HCT116 (cell line): ENCODE measurements around the gene FOXP1. TPM values are rescaled to one million over a fixed set of nuclear protein-coding genes. Genes with fewer than 3 reads are reported as not detected.

Experiments used
- ATAC-seq: fragments of 200-7000 bp; cut with Tn5 transposase; 2 replicates; pipeline ENCODE4 v1.9.1; 2020; ENCODE audit warnings: mild to moderate bottlenecking, moderate library complexity
- BruUV-seq: library from RNA; stranded (reverse); fragments of 400-500 nt; replicated peaks from 2 replicates; lab custom pipeline; 2021; lab: Mats Ljungman, UMichigan
- CTCF ChIA-PET: fragments of 300-600 bp; sonication (Branson Sonifier 250); formaldehyde crosslinking; loops from one replicate; lab custom pipeline; 2021; ENCODE audit warnings: antibody characterized with exemption; lab: Charles Lee
- POLR2A ChIA-PET: fragments of 300-600, 350-600 bp; sonication (Branson Sonifier 250); formaldehyde crosslinking; loops from one replicate; lab custom pipeline; 2021; ENCODE audit warnings: antibody characterized with exemption; lab: Charles Lee
- RAD21 ChIA-PET, 2 experiments: fragments of 300-600 bp; sonication (Branson Sonifier 250); formaldehyde crosslinking; loops; one replicate each; lab custom pipeline; 2023; ENCODE audit warnings: low total read pairs in 2 of 2; ENCODE audit not compliant: uncharacterized antibody in 2 of 2, unreplicated experiment in 2 of 2, low non-redundant PET in 1 of 2; lab: Charles Lee
- DNase-seq: peaks from one replicate; pipeline ENCODE4 v3.0.0-alpha.2; 2010; ENCODE audit warnings: low read depth, low spot score
- H2AFZ ChIP-seq: fragments of 200-600 bp; shearing (Covaris generic), sonication (generic); 2 replicates; pipeline ENCODE4 v1.6.1; 2017; ENCODE audit warnings: low read depth, mixed run types, mixed read lengths, antibody characterized with exemption, low read length; ENCODE audit not compliant: poor library complexity, severe bottlenecking
- H3K27ac ChIP-seq: 2 replicates; pipeline ENCODE4 v1.5.1; 2012; ENCODE audit warnings: low read depth, low read length
- H3K27me3 ChIP-seq: fragments of 200-600 bp; sonication (generic); 2 replicates; pipeline ENCODE4 v1.6.1; 2016; ENCODE audit warnings: mixed run types, low read length, mixed read lengths; ENCODE audit not compliant: insufficient read depth
- H3K36me3 ChIP-seq, 2 experiments: fragments of 200-500 bp in 1 of 2; fragments of 200-600 bp in 1 of 2; sonication (Bioruptor generic) in 1 of 2; sonication (generic) in 1 of 2; 2 replicates each; pipeline versions ENCODE4 v1.5.1 to v1.6.1; 2014 to 2016; ENCODE audit warnings: low read length in 2 of 2, inconsistent platforms in 1 of 2, mixed read lengths in 1 of 2, mixed run types in 1 of 2; ENCODE audit not compliant: insufficient read depth in 2 of 2, control insufficient read depth in 1 of 2
- H3K4me1 ChIP-seq, 2 experiments: fragments of 200-600 bp in 1 of 2; sonication (generic) in 1 of 2; 2 replicates each; pipeline versions ENCODE4 v1.5.1 to v1.6.1; 2012 to 2017; ENCODE audit warnings: low read length in 2 of 2, inconsistent platforms in 1 of 2, mild to moderate bottlenecking in 1 of 2, mixed read lengths in 1 of 2, mixed run types in 1 of 2, moderate library complexity in 1 of 2; ENCODE audit not compliant: insufficient read depth in 2 of 2, control insufficient read depth in 1 of 2
- H3K4me2 ChIP-seq: fragments of 200-600 bp; sonication (generic); 2 replicates; pipeline ENCODE4 v1.6.1; 2017; ENCODE audit warnings: mixed run types, low read length, mixed read lengths
- H3K4me3 ChIP-seq, 2 experiments: fragments of 200-600 bp in 1 of 2; sonication (generic) in 1 of 2; replicated peaks in 1 of 2; 2 replicates each; pipeline ENCODE4 v1.5.1; 2011 to 2016; ENCODE audit warnings: low read length in 2 of 2, control low read depth in 1 of 2, low read depth in 1 of 2, mild to moderate bottlenecking in 1 of 2, mixed read lengths in 1 of 2, mixed run types in 1 of 2
- H3K79me2 ChIP-seq: fragments of 200-600 bp; sonication (generic); 2 replicates; pipeline ENCODE4 v1.6.1; 2017; ENCODE audit warnings: mild to moderate bottlenecking, mixed run types, low read length, moderate library complexity, mixed read lengths; ENCODE audit not compliant: insufficient read depth
- H3K9ac ChIP-seq: fragments of 200-600 bp; sonication (generic); 2 replicates; pipeline ENCODE4 v1.6.1; 2016; ENCODE audit warnings: low read length, mixed read lengths
- H3K9me2 ChIP-seq: fragments of 200-600 bp; sonication (generic), shearing (Covaris generic); 2 replicates; pipeline ENCODE4 v1.6.1; 2017; ENCODE audit warnings: mixed run types, mild to moderate bottlenecking, moderate library complexity; ENCODE audit not compliant: insufficient read depth
- H3K9me3 ChIP-seq, 2 experiments: fragments of 200-500 bp in 1 of 2; fragments of 200-600 bp in 1 of 2; sonication (Bioruptor generic) in 1 of 2; sonication (generic) in 1 of 2; 2 replicates each; pipeline ENCODE4 v1.6.1; 2014 to 2017; ENCODE audit warnings: low read length in 2 of 2, mixed read lengths in 2 of 2, inconsistent platforms in 1 of 2, low read depth in 1 of 2, mild to moderate bottlenecking in 1 of 2, mixed run types in 1 of 2, moderate library complexity in 1 of 2; ENCODE audit not compliant: control insufficient read depth in 1 of 2, insufficient read depth in 1 of 2
- H4K20me1 ChIP-seq: fragments of 200-600 bp; sonication (generic), shearing (Covaris generic); 2 replicates; pipeline ENCODE4 v1.6.1; 2017; ENCODE audit warnings: mixed run types, mild to moderate bottlenecking, moderate library complexity; ENCODE audit not compliant: insufficient read depth
- CBX3 ChIP-seq: IDR thresholded peaks from 2 replicates; pipeline ENCODE4 v1.6.1; 2012; ENCODE audit warnings: low read depth
- CEBPB ChIP-seq: IDR thresholded peaks from 2 replicates; pipeline ENCODE4 v1.6.1; 2012; ENCODE audit warnings: low read depth
- EZH2 ChIP-seq: fragments of 200-600 bp; sonication (generic); IDR thresholded peaks from 2 replicates; pipeline ENCODE4 v1.6.1; 2017; ENCODE audit warnings: antibody characterized with exemption, mixed run types
- EZH2phosphoT487 ChIP-seq: fragments of 200-600 bp; IDR thresholded peaks from 2 replicates; pipeline ENCODE4 v1.6.1; 2018; ENCODE audit warnings: antibody characterized with exemption, borderline replicate concordance
- MAX ChIP-seq: IDR thresholded peaks from 2 replicates; pipeline ENCODE4 v1.6.1; 2012
- POLR2AphosphoS5 ChIP-seq: IDR thresholded peaks from 2 replicates; pipeline ENCODE4 v1.6.1; 2011; ENCODE audit warnings: mild to moderate bottlenecking, low read depth, low read length, moderate library complexity
- REST ChIP-seq: IDR thresholded peaks from 2 replicates; pipeline ENCODE4 v1.6.1; 2012; ENCODE audit warnings: low read depth
- SIN3A ChIP-seq: IDR thresholded peaks from 2 replicates; pipeline ENCODE4 v1.6.1; 2012; ENCODE audit warnings: low read depth
- SP1 ChIP-seq: IDR thresholded peaks from 2 replicates; pipeline ENCODE4 v1.6.1; 2012; ENCODE audit warnings: low read depth
- SRF ChIP-seq: IDR thresholded peaks from 2 replicates; pipeline ENCODE4 v1.6.1; 2012; ENCODE audit warnings: low read depth
- YY1 ChIP-seq: IDR thresholded peaks from 2 replicates; pipeline ENCODE4 v1.6.1; 2011; ENCODE audit warnings: low read length, low read depth, moderate library complexity, mild to moderate bottlenecking; ENCODE audit not compliant: insufficient replicate concordance; ENCODE audit errors: extremely low read depth
- ZBTB33 ChIP-seq: IDR thresholded peaks from 2 replicates; pipeline ENCODE4 v1.6.1; 2011; ENCODE audit warnings: mild to moderate bottlenecking, low read length, moderate library complexity; ENCODE audit not compliant: insufficient replicate concordance; ENCODE audit errors: extremely low read depth
- ZNF274 ChIP-seq: fragments of 200-500 bp; sonication (Bioruptor generic); IDR thresholded peaks from 2 replicates; pipeline ENCODE4 v1.6.1; 2014; ENCODE audit warnings: mild to moderate bottlenecking, low read depth, low read length, inconsistent platforms
- intact Hi-C: fragments of 100-400 bp; cut with micrococcal nuclease; formaldehyde crosslinking; loops from 2 replicates; pipeline ENCODE4 v1.10.0; 2022
- total RNA-seq: library from RNA; stranded (reverse); gene quantifications from one replicate; pipeline ENCODE4 v1.2.1, GENCODE V29; 2021; ENCODE audit not compliant: unreplicated experiment

FOXP1 gene
- total RNA-seq, 1 experiment from 2014 or later: 11.4 TPM

- TF ChIP-seq YY1 (no peak), ZNF274 (no peak), CBX3 (no peak), EZH2phosphoT487 (no peak), CEBPB (no peak), POLR2AphosphoS5 (no peak), SIN3A (no peak), SP1 (no peak), MAX (no peak), ZBTB33 (no peak), EZH2 (no peak), SRF (no peak), REST (no peak)
- ChIA-PET CTCF (no interaction called here), RAD21 (no interaction called here), POLR2A (no interaction called here)
- Histone ChIP-seq H3K36me3 (no peaks in the 10 kb centered on the region), H3K79me2 (no peaks in the 10 kb centered on the region), H3K9ac (no peak overlapping the region), H4K20me1 (no peaks in the 10 kb centered on the region), H3K4me2 (no peak overlapping the region), H3K9me3 (no peaks in the 10 kb centered on the region), H3K4me3 (no peak overlapping the region), H3K4me1 (no peaks in the 10 kb centered on the region), H3K27ac (no peak overlapping the region), H2AFZ (no peak overlapping the region), H3K27me3 (no peaks in the 10 kb centered on the region), H3K9me2 (no peaks in the 10 kb centered on the region)
- no peak for DNase-seq
- BruUV-seq: no TSS peak
- intact Hi-C loops: no loop called here
- no peak for ATAC-seq
These were observed 252.6 kb downstream of the FOXP1 start for GRCh38 chr3:71330909-71331308.
